ENCODE measurements around the gene SLC35F2. TPM values are rescaled to one million over a fixed set of nuclear protein-coding genes. Genes with fewer than 3 reads are reported as not detected.
"Not testable (repeated sequence)": the region's sequence is repeated elsewhere in the genome, so short reads cannot be mapped to it uniquely, and the experiment has no call there.

Gene SLC35F2
- total RNA-seq, 1 donor from 2014 or later = 80.1 TPM

DNA sequence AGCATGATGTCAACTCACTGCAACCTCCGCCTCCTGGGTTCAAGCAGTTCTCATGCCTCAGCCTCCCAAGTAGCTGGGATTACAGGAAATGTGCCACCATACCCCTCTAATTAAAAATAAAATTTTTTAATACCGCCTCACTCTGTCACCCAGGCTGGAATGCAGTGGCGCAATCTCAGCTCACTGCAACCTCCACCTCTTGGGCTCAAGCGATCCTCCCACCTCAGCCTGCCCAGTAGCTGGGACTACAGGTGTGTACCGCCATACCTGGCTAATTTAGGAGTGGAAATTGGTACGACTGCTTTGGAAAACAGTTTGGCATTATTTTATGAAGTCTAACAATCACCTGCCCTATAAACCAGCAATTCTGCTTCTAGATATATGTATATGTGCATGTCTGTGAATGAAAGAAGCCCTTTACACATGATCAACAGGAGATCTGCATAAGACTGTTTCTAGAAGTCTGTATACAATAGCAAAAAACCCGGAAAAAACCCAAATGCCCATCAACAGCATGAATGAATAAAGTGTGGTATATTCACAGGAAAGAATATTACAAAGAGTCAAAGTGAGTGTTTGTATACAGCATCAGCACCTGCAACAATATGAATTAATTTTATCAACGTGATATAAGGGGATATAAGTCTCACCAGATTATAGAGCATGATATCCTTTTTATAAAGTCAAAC is 16.0 kb downstream of the SLC35F2 start:
- DNase-seq (ENCODE audit: low read depth, low spot score) = no peak

DNA sequence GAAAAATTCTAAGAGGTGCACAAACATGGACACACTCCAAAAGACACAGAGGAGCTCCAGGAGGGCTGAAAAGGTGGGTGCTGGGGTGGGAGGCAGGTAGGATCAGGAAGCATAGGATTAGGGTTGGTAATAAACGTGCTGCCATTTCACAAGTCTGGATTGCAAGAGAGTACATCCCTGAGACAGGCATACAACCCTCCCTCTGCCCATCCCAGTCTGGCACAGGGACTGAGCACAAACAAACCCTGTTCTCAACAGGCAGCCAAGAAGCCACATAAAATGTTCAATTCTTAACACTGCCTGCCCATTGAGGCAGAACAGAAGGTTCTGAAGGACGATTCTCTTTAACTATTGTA is 18.5 kb downstream of the SLC35F2 start:
- no peak for DNase-seq (ENCODE audit: low read depth, low spot score)

DNA sequence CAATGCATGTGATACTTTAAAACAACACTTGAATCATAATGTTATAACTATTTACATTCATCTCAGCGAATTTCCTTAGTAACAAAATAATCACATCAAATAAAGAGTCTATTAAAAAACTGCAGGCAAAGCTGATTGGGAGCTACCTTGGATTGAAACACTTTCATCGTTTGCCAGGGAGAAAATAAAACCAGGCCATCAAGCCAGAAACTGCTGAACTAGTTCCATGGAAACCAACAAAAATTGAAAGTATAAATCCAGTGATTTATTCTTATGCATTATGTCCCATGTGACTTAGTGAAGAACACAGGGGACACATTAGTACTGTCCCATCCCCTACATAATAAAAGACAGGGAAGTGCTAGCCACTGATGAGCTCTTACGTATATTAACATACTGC is 21.7 kb downstream of the SLC35F2 start:
- no peak for DNase-seq (ENCODE audit: low read depth, low spot score)

DNA sequence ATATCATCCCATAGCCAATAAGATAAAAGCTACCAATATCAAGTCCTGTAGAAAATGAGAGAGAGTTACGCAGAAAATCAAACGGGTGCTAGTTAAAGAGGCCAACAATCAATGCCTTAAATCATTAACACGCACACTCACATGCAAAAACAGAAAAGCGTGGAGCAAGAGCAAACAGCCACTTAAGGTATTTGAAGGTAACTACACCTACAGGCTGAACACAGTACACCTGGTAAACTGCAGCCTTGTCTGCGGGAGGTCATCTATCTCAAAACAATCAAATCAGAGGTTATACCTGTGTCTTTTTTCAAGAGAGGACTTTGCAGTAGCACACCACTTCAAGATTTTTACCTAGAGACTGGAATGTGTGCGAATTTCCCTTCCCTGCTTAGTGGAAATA is 23.6 kb downstream of the SLC35F2 start:
- no peak for DNase-seq (ENCODE audit: low read depth, low spot score)

DNA sequence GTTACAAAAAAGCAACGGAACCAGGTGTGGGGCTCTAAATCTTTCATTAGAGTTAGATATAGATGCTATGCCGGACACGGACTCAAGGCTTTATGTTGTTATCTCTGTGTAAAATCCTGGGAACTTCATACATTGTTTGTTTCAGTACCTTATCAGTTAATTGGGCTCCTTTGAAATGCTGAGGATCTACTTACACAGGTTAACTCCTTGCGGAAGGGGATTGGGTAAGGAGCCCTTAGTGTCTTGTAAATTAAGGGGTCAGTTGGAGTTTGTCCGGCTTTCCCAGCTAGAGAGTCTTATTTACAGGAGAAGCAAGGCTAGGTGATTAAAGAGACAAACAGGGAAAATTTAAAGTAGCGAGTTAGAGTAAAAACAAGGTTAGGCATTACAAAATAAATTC is 24.7 kb downstream of the SLC35F2 start:
- DNase-seq (ENCODE audit: low read depth, low spot score) = not testable (repeated sequence)

DNA sequence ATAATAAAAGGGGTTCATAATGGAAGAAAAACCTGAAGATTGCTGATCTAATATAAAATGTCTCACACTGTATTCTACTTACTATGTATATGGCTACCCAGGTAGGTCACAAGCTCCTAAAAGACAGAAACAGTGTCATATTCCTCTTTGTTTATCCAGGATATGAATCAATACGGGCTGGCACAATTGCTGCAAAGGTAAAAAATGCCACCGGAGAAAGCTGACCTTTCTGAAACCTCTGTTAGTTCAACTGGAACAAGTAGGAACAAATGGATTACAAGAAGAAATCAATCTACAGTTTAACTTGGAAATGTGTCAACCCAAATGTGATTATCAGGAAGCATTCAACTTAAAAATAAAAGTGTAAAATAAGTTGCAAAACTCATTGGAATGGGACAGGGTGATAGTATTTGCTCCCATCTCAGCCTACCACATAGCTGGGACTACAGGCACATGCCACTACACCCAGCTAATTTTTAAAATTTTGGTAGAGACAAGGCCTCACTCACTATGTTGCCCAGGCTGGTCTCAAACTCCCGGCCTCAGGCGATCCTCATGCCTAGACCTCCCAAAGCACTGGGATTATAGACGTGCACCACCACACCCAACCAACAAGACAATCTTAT is 27.6 kb downstream of the SLC35F2 start:
- no peak for DNase-seq (ENCODE audit: low read depth, low spot score)

DNA sequence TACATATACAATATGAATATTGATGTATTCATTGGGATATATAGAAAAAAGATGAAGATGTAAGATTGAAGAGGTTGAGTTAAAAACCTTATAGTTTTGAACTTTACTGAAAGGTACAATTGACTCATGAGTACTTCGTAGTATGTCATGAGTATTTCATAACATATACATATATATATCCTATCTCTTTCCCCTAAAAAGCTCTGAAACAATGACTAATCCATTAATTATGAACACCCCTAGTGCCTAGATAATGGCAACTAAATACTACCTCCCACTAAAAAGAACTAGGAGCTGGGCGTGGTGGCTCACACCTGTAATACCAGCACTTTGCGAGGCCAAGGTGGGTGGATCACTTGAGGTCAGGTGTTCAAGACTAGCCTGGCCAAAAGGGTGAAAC is 31.5 kb downstream of the SLC35F2 start:
- no peak for DNase-seq (ENCODE audit: low read depth, low spot score)

DNA sequence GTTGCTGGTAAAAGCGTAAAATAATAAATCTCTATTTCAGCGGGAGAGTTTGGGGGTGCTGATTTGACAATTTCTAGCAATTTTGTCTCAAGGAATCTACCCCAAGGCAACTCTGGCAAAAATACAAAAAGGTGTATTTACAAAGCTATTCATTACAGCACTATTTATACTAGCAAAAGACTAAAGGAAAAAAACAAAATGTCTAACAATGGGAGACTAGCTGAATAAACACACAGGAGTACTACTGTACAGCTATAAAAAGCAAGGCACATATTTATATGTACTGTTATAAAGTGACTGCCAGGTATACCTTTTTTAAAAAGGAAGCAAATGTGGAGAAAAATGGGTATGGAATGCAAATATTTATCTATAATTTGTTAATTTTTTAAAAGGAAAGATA is 32.7 kb downstream of the SLC35F2 start:
- DNase-seq (ENCODE audit: low read depth, low spot score) = no peak

DNA sequence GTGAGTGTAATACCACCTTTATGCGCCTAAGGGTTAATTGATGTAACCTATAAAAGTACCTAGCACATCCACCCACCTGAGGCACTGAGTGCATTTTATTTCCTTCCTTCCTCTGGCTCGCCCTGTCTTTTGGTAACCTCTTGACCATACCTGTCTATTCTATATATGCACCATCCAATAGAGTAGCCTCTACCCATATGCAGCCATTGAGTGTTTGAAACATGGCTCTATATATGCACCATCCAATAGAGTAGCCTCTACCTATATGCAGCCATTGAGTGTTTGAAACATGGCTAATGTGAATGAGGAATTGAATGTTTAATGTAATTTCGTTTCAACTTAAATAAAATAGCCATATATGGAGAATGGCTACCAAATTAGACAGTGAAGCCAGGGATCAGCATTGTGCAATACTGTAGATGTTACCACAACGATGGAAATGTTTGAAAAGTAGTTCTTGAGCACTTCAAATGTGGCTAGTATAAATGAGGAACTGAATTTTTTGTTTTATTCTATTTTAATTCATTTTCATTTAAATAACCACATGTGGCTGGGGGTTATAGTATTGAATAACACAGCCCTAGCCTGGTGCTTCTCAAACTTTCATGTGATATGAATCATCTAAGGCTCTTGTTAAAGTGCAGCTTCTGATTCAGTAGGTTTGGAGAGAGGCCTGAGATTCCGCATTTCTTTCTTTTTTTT is 33.8 kb downstream of the SLC35F2 start:
- no peak for DNase-seq (ENCODE audit: low read depth, low spot score)

DNA sequence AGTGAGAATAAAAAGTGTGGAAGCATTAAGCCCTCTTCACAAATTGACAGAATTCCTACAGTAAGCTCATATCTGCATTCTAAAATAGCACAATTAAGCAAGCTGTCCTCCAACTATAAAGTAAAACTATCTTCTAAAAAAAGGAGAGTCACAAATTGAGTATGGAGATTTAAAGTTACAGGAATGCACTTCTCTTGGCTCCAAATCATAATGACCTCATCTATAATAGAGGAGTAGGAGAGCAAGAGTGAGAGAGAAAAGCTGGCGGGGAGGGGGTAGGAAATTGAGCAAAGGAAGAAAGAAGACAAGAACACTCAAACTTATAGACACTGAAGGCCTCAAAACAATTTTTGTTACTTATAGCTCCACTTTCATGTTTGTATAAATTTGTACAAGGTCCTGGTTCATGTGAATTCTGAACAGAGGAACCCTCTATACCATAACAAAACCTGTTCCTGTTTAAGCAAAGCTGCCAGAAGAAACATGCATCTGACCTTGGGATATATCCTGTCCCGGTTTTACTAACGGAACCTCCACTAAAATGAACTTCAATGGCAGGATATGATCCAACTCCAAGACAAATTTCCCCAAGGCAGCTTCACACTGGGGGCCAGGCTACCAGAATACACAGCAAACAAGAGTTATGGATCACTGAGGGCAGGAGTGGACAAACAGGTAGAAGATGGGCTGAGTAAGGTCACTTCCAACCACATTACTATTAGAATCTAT is 37.2 kb downstream of the SLC35F2 start:
- DNase-seq (ENCODE audit: low read depth, low spot score) = peak; percentile 85

DNA sequence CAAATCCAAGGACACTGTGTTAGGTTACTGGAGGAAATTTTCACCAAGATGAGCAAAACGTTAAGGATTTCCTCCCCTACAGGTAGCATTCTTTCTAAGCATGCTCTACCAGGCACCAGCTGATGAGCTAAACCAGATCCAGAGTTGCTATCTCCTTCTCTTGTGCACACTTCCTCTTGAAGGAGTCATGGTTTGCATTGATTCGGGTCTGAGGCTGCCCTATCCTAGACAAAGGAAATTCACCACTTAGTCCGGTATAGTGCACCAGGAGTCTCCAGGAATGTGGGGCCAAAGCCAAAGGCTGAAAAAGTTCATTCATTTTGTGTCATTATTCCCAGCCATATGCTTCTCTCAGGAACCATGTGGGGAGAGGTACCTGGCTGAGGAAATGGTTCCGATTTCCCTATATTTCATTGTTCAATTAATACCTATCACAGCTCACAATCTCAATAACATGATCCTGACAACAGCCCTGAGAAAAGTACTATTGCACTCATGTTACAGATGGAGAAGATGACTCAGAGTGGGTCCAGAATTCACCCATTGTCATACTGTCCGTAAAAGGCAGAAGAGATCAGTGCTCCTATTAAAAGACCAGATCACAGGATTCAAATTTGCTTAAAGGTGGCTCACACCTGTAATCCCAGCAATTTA is 39.1 kb downstream of the SLC35F2 start:
- peak; percentile 37 for DNase-seq (ENCODE audit: low read depth, low spot score)

DNA sequence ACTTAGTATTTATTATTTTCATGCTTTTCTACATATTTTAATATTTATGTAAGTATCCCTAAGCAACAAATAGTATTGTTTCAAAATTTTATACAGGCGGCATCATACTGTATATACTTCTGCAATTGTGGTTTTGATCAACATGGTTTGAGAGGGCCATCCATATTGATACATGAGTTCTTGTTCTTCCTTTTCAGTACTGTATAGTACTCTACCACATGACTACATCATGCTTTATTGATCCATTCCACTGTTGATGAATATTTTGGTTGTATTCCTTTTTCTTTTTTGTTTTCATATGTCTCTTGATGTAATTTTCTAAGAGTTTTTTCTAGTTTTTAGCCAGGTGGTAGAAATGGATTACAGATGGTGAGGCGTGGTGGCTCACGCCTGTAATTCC is 40.1 kb downstream of the SLC35F2 start:
- no peak for DNase-seq (ENCODE audit: low read depth, low spot score)

DNA sequence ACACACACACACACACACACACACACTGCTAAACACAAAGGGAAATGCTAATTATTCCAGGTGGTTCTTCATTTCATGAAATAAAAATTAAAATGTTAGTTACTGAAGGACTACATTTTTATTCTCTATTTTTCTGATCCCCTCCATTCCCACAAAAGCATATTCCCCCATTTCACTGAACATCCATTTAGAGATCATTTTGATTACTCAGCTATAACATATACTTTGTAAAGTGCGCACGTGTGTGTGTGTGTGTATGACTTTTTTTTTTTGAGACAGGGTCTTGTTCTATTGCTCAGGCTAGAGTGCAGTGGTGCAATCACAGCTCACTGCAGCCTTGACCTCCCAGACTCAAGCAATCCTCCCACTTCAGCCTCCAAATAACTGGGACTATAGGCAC is 42.6 kb downstream of the SLC35F2 start:
- no peak for DNase-seq (ENCODE audit: low read depth, low spot score)

DNA sequence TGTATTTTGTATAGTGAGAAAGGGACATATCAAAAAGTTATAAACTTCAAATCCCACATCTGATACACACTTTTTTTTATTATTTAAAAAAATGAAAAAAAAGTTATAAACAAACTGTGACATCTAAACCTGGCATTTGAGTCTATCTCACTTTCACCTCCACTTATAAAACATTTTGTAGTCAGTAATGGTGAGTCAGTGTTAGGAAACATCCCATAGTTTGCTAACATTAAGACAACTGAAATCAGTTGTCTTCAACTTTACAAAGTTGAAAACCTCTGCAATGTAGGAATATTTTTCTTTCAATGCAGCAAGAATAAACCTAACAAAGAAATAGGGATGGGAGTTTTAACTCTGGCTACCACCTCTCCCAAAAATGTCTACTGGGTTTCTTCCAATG is 47.7 kb downstream of the SLC35F2 start:
- no peak for DNase-seq (ENCODE audit: low read depth, low spot score)

DNA sequence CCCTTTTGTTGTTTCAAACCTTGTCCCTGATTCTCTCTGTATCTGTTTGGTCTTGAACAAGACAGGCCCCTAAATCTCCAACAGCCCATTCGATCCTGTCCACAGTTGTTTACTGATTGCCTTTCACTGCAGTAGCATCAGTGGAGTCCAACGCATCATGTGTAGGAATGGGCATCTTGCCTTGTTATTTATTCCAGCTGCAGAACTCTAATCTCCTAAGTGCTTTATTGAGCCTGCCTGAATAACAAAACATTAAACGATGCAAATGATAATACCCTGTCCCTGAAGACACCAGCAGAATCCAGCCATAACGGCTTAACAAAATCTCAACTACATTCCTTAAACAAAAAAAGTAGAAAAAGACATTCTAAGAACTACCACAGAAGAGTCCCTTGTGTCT is 50.1 kb downstream of the SLC35F2 start:
- DNase-seq (ENCODE audit: low read depth, low spot score) = no peak

DNA sequence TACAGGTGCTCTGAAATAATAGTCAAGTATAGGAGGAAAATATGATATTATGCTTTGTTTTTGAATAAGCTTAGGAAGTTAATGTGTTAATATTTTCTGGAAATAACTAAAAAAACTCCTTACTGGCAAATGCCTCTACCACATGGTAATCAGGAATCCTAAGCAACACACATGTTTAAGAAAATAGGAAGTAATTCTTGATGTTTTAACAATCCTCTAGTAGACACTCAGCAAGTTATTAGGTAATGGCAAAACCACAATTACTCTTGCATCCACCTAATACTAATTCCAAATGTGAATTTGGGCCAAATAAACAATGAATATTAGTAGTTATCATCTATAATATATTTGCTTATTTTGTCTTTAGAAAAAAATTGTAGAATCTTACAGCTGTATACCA is 53.6 kb downstream of the SLC35F2 start:
- no peak for DNase-seq (ENCODE audit: low read depth, low spot score)

DNA sequence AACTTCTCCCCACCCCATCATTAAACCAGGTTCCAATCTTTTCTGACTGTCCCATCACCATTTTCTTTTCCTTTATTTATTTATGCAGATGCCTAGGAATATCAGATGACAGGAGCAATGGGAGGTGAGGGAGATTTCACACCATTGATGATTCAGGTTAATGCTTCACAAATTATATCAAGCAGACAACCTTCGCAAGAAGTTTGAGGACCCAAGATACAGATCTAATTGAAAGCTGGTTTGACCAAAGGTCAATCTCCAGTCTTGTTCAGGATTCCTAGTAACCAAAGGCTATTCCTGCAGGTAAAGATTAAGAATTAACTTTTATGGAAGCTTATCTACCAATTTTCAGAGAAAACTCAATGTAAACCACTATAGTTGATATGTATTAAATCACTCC is 54.4 kb downstream of the SLC35F2 start:
- no peak for DNase-seq (ENCODE audit: low read depth, low spot score)

DNA sequence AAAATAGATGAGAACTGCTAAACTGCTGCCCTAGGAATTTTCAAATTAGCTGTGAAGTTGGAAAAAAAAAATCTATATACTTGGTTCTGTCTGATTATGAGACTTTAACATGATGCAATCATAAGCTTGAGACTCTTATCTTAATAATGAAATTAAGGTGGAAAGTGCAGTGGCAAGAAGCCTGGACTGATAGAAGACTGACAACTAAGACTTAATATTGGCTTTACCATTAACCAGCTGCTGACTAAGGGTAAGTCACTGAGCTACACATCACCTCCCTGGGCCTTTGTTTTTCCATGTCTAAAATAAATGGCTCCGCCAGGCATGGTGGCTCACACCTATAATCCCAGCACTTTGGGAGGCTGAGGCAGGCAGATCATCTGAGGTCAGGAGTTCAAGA is 56.9 kb downstream of the SLC35F2 start:
- DNase-seq (ENCODE audit: low read depth, low spot score) = no peak

DNA sequence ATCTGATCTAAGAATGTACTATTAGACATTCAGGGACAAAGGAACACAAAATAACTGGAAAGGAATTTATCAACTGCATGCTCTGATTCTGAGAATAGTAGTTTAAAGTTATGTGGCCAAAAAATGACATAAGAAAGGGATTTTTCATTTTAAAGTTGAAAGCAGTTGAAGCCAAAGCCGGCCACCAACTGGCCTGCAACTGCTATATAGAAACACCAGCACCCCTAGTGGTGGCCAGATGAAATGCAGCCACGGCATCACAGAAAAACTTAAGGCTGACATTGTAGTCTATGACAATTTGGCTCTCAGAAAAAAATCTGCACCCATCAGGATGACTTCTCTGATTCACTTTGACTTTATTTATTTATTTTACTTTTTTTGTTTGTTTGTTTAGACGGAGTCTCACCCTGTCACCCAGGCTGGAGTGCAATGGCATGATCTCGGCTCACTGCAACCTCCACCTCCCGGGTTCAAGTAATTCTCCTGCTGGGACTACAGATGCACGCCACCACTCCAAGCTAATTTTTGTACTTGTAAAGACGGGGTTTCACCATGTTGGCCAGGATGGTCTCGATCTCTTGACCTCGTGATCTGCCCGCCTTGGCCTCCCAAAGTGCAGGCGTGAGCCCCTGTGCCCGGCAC is 59.2 kb downstream of the SLC35F2 start:
- no peak for DNase-seq (ENCODE audit: low read depth, low spot score)

DNA sequence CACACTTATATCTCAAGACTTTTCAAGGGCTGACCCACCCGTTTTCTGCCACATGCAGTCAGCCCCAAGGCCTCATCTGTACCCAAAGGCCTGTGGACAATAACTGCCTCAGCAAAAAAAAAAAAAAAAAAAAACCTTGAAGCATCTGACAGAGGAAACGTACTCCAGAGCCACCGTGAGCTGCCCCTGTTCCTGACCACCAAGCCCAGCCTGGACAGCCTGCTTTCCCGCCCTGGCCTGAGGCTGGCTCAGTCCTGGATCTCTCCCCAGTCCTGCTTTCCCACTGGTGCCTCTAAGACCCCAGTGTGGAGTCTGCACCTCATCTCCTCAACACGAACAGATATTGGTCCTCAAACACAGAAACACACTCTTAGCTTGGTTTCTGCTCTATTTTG is 66.5 kb downstream of the SLC35F2 start:
- no peak for DNase-seq (ENCODE audit: low read depth, low spot score)

DNA sequence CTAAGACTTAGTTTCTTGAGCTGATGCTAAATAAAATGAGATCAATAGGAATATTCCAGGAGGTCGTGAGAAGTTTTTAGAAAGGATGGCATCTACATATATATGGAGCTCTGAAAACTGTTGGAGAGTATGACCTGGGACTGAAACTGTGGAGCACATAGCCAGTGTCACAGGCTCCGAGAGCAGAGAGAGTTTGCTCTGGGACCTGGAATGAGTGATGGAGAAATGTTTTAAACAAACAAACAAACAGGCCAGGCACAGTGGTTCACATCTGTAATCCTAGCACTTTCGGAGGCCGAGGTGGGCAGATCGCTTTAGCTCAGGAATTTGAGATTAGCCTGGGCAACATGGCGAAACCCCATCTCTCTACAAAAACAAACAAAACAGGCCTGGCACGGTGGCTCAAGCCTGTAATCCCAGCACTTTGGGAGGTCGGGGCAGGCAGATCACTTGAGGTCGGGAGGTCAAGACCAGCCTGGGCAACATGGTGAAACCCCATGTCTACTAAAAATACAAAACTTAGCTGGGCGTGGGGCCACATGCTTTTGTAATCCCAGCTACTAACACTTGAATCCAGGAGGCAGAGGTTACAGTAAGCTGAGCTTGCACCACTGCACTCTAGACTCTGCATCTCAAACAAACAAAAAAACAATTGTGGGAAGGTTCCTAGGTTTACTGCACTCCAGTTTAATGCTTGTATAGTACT is 67.1 kb downstream of the SLC35F2 start:
- DNase-seq (ENCODE audit: low read depth, low spot score) = no peak

Measured in pulmonary artery endothelial cell (primary cell).